ENCODE measurements around the gene MAPKAPK5. TPM values are rescaled to one million over a fixed set of nuclear protein-coding genes. Genes with fewer than 3 reads are reported as not detected.

Gene MAPKAPK5
- polyA plus RNA-seq, 1 experiment: 32.5 TPM

DNA sequence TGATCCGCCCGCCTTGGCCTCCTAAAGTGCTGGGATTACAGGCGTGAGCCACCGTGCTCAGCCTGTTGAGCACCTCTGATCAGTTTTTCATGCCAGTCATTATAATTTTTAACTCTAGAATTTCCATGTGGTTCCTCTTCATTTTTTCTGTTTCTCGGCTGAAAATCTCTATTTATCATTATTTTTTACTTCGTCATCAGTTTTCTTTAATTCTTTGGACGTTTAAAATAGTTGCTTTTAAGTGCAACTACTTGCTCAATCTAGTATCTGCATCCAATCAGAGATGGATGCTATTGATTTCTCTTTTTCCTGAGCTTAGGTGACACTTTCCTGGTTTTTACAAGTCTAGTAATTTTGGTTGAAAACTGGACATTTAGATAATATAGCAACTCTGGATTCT lies 16.8 kb downstream of the MAPKAPK5 start:
- TF ChIP-seq, protein P1, sequence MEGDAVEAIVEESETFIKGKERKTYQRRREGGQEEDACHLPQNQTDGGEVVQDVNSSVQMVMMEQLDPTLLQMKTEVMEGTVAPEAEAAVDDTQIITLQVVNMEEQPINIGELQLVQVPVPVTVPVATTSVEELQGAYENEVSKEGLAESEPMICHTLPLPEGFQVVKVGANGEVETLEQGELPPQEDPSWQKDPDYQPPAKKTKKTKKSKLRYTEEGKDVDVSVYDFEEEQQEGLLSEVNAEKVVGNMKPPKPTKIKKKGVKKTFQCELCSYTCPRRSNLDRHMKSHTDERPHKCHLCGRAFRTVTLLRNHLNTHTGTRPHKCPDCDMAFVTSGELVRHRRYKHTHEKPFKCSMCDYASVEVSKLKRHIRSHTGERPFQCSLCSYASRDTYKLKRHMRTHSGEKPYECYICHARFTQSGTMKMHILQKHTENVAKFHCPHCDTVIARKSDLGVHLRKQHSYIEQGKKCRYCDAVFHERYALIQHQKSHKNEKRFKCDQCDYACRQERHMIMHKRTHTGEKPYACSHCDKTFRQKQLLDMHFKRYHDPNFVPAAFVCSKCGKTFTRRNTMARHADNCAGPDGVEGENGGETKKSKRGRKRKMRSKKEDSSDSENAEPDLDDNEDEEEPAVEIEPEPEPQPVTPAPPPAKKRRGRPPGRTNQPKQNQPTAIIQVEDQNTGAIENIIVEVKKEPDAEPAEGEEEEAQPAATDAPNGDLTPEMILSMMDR (IDR thresholded peaks at IDR 0.05; ENCODE audit: insufficient read depth, low read depth, low read length): no peak
- CTCF ChIA-PET: no interaction called here
- no peak for DNase-seq (ENCODE audit: low read depth)
- no peaks in the 10 kb centered on the region for H3K36me3 ChIP-seq (ENCODE audit: control insufficient read depth, insufficient read depth, low read length)
- no peak overlapping the region for H3K4me3 ChIP-seq (ENCODE audit: low read depth, low read length)
- no peaks in the 10 kb centered on the region for H3K27me3 ChIP-seq (ENCODE audit: control insufficient read depth, insufficient read depth, low read length)
- POLR2A ChIA-PET: no interaction called here

DNA sequence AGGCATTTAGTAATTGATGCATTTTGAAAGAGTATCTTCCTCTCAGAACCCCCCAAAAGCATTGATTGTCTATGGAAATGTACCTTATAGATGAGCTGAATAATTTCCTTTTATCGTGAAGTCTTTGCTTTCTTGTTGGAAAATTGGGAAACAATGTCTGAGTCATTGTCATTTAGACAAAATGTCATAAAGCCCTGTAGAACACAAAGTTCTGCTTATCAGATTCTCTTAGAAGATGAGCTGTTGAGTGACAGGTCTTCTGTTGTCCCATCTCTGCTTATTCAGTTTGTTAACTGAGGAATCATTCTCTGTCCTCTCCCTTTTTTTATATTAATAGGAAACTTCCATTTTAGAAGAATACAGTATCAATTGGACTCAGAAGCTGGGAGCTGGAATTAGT lies 22.9 kb downstream of the MAPKAPK5 start:
- POLR2A ChIA-PET: no interaction called here
- TF ChIP-seq, protein P1 (IDR thresholded peaks at IDR 0.05; ENCODE audit: insufficient read depth, low read depth, low read length): no peak
- Histone ChIP-seq H3K4me3 (ENCODE audit: low read depth, low read length) (no peak overlapping the region), H3K36me3 (ENCODE audit: control insufficient read depth, insufficient read depth, low read length) (peaks cover 3% of the 10 kb centered on the region; the same call in 1 of the 2 replicates), H3K27me3 (ENCODE audit: control insufficient read depth, insufficient read depth, low read length) (no peaks in the 10 kb centered on the region)
- CTCF ChIA-PET: interaction anchor here (0.8 kb wide), 1 partner anchor 16 kb away, joined by 3 read pairs; no protein-coding TSS in a partner anchor
- DNase-seq (ENCODE audit: low read depth): no peak

DNA sequence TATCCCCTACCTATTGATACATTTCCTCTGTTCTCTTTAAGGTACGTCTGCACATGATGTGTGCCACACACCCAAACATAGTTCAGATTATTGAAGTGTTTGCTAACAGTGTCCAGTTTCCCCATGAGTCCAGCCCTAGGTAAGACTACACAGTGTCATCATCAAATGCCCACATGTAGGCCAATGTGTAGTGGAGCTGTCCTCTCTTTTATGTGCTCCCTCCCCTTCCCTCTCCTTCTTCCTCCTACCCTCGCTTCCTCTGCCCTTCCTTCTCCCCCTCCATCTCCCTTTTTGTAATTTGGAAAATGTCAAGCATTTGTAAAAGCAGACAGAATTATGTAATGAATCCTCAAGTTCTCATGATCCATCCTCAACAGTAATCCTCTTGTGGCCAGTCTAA lies 25.5 kb downstream of the MAPKAPK5 start:
- peaks cover 15% of the 10 kb centered on the region for H3K36me3 ChIP-seq (ENCODE audit: control insufficient read depth, insufficient read depth, low read length)
- TF ChIP-seq, protein P1 (IDR thresholded peaks at IDR 0.05; ENCODE audit: insufficient read depth, low read depth, low read length): no peak
- ChIA-PET CTCF (no interaction called here), POLR2A (no interaction called here)
- no peak for DNase-seq (ENCODE audit: low read depth)
- no peak overlapping the region for H3K4me3 ChIP-seq (ENCODE audit: low read depth, low read length)
- H3K27me3 ChIP-seq (ENCODE audit: control insufficient read depth, insufficient read depth, low read length): no peaks in the 10 kb centered on the region

DNA sequence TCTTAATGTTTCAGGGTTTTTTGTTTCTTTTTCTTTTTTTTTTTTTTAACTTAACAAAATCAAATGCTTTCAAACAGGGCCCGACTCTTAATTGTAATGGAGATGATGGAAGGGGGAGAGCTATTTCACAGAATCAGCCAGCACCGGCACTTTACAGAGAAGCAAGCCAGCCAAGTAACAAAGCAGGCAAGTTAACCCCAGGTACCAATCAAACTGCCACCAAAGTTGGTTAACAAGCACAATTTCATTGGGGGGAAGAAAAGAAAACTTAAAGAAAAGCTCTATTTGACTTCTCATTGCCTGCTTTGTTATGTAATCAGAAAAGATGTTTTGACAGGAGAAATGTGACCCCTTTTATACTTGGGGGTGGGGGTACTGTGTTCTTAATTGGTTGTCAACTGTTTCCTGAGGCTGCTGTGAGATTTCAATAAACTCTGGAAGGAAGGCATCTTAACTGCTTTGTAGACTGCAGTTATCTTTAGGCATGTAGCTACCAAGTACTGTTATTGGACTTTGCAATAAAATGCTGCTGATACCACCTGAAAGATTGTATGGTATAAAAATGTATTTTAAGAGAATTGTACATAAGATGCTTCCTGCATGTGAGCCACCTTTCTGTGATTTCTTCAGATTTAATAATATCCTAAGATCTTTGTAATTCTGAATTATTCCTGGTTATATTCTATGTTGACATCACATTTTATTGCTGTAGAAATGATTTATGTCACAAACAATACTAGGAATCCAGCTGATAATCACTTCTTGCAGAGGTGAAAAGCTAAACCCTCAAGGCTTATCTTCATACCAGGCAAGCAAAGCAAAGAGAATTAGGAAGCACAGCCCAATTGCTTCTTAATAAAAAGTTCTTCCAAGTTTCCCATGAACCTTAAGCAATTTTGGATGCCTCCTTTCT lies 26.9 kb downstream of the MAPKAPK5 start:
- Histone ChIP-seq H3K4me3 (ENCODE audit: low read depth, low read length) (no peak overlapping the region), H3K27me3 (ENCODE audit: control insufficient read depth, insufficient read depth, low read length) (no peaks in the 10 kb centered on the region), H3K36me3 (ENCODE audit: control insufficient read depth, insufficient read depth, low read length) (peaks cover 15% of the 10 kb centered on the region)
- no peak for DNase-seq (ENCODE audit: low read depth)
- POLR2A ChIA-PET: no interaction called here
- TF ChIP-seq, protein P1 (IDR thresholded peaks at IDR 0.05; ENCODE audit: insufficient read depth, low read depth, low read length): no peak
- CTCF ChIA-PET: no interaction called here

DNA sequence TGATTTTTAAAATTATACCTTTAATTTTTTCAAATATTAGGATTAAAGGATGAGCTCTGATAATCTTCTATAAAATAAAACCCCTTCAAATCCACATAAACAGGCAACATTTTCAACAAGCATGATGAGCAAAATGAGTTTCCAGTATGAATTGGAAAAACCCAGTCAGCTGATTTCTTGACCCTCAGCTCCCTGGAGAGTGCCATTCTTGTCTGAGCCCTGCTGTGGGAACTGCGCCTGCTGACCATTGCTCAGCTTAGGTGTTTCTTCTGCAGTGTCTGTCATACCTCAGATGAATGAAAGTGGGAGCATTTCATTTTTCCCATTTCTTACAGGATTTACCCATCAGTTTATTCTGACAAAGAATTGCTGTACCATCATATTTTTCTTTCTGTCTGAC lies 27.6 kb downstream of the MAPKAPK5 start:
- TF ChIP-seq, protein P1 (IDR thresholded peaks at IDR 0.05; ENCODE audit: insufficient read depth, low read depth, low read length): no peak
- CTCF ChIA-PET: no interaction called here
- Histone ChIP-seq H3K4me3 (ENCODE audit: low read depth, low read length) (no peak overlapping the region), H3K36me3 (ENCODE audit: control insufficient read depth, insufficient read depth, low read length) (peaks cover 15% of the 10 kb centered on the region), H3K27me3 (ENCODE audit: control insufficient read depth, insufficient read depth, low read length) (no peaks in the 10 kb centered on the region)
- no peak for DNase-seq (ENCODE audit: low read depth)
- POLR2A ChIA-PET: no interaction called here

Data from BJ (cell line).